Activated CD4-positive, CD25-positive, alpha-beta regulatory T cell treated with anti-CD3 and anti-CD28 coated beads, Interleukin-2, amount 50 U/mL, for 16 hours (primary cell): Measurements from ENCODE around the gene SUPT4H1.
"Not testable (repeated sequence)": the region's sequence is repeated elsewhere in the genome, so short reads cannot be mapped to it uniquely, and the experiment has no call there.

Source experiments
- DNase-seq: peaks from one replicate; pipeline ENCODE4 v3.0.0-alpha.2; 2020; ENCODE audit warnings: low read depth, low spot score

Gene SUPT4H1

GRCh38 chr17:58363457-58364185 lies 11.6 kb upstream of the SUPT4H1 start:
- no peak for DNase-seq

- DNase-seq: no peak
These were observed 10.5 kb upstream of the SUPT4H1 start for GRCh38 chr17:58362368-58363014.

DNA sequence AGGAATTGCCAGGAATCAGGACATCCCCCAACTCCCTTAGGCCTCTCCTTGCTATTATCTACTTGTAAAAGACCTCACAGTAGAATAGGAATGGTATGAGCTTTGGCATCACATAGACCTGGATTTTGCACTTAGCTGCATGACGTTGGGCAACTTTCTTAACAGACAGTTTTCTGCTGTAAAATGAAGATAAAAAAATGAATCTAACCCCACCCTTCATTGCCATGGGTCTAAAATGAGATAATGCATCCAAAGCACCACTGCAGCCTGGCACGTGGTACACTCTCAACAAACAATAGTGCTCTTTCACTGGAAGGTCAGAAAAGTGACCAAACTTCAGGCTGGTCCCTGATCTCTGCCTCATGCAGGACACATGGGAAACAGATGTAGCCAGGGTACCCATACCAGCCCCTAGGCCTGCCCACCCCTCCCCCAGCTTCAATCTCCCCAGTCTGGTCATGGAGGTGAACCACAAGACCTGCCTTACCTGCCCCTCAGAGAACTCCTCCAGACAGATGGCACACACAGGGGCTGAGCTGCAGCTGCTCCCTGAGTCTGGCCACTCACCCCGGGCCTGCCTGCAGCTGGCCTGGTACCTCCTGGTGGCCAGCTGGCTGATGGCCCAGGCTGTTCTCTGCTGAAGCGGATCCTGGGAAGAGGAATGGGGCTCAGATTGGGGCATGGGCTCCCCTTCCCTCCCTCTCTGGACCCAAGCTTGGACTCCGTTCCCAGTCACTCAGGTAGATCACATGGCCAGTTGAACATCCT lies 8.5 kb upstream of the SUPT4H1 start:
- no peak for DNase-seq

DNA sequence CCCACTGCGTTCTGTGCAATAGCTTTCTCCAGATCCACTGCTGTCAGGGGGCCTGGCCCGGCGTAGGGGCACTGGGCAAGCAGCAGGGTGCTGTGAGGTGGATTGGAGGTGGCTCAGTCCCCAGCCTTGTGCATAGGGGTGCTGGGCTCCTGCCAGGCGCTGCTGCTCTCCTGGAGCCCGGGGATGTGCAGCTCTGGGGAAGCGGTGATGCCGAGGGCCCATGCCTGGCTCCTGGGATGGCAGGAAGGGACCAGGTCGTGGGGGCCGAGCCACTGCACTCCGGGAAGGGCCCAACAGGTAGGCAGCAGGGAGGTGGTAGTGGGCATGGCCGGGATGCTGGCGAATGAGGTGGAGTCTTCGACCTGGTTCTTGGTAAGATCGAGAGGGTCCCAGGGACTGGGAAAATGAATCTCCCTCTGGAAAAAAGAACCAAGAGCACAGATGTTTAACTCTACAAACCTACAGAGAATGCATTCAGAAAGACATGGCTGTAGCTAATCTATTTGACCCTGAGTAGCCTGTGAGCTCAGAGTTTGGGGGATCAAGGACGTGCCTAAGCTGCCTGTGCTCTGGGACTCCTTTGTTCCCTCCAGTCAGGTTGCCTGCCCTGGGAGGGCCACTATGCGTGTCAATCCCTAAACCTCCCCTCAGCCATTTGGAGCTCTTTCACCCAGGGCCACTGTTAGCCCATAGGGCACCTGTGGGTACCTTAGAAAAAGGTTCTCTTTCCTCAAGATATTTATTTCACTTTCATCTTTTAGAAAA lies 6.6 kb upstream of the SUPT4H1 start:
- DNase-seq: no peak

GRCh38 chr17:58357312-58358297 lies 5.6 kb upstream of the SUPT4H1 start:
- DNase-seq: no peak

DNA sequence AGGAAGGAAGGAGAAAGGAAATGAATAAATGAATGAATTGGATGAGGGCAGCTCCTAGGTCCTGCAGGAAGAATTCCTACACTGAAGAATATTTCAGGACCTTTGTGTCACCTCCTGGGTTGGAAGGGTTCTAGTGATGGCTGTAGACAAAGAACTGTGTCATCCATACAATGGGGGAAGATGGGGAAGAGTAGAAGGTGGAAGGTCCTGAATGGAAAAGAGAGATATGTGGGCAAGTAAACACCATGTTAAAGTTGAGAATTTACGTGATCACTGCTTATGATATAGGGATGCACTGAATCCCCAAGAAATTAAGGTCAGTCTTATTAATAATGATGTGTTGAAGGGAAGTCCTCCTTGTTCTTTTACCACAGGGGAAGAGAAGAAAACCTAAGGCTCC lies 4.2 kb upstream of the SUPT4H1 start:
- no peak for DNase-seq

DNA sequence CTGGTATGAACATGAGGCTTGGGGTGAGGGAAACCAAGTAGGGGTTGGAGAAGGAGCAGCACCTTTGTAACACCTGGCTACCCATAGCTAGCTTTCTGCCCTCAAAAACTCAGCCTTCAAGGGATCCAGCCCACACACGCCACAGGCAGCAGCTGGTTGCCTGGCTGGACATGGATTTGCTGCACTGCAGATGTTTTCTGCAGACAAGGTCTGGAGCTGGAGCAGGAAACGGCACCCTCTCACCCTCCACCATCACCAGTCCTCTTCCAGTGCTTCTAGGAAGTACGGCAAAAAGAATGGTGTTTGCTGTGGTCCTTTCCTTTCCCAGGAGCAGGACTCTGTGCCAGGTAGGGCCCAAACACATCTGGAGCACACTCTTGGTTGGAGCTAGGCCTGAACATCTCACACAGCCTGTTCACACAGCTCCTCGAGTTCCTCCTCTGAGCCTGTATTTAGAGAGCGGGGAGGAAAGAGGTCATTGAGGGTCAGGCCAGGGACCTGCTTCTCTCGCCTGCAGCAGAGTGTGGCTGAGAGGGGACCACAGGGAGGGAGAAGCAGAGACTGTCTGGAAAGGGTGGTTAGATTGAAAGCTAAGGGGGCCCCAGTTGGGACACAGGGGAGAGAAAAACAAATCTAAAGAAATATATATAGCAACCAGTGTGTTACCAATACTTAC lies 2.7 kb upstream of the SUPT4H1 start:
- no peak for DNase-seq

- no peak for DNase-seq
These were observed 1.4 kb upstream of the SUPT4H1 start for GRCh38 chr17:58353389-58353825.

- DNase-seq: no peak
These were observed 791 bp upstream of the SUPT4H1 start for GRCh38 chr17:58352596-58353388.

GRCh38 chr17:58351182-58351581 lies 819 bp downstream of the SUPT4H1 start:
- DNase-seq: no peak

- DNase-seq: no peak
These were observed 4.0 kb downstream of the SUPT4H1 start for GRCh38 chr17:58348038-58348437.

GRCh38 chr17:58345500-58345899 lies 6.5 kb downstream of the SUPT4H1 start:
- no peak for DNase-seq

DNA sequence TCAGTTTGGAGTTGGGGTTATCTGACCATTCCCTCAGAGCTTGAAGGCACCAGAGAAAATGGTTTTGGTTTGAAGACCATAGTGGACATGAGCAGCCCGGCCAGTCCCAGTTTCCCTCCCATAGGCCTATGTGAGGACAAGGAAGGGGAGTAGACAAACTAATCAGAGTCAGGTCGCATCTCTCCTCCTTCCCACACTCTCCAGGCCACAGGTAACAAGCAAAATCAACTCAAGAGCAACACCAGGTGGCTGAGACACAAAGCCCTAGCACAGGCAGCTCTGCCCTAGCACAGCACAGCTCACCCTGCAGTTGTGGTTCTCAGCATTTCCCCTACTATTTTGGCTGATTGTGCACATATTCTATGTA lies 7.2 kb downstream of the SUPT4H1 start:
- no peak for DNase-seq

DNA sequence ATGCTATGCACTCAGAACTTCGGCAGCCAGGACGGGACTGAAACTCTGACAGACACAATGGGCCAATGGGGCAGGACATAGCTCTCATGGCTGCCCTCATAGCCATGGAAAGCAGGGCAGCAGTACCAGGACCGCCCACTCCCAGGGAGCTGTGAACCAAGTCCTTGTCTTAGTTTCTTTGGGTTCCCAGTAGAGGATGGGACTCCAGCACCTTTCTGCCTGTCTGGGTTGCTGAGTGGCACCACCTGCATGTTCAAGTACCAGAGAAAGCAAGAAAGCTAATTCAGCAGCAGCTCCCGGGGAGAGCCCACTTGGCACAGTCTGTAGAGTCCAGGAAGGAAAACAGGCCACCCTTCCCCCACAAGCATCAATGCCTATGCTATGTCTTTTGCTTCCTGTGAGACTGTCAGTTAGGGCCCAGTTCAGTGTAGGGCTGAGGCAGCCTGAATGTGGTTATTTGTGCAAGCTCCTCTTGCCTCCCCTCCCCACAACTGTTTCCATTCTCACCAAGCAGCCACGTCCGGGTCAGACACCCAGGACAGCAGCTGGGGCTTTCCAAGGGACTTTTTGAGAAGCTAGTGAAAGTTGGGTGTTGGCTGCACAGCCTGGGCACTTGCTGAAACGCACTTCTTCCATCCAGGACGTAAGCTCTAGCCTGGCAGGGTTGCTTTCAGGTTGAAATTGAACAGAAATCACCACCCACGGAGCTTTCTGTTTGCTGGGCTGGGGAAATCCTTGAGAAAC lies 7.8 kb downstream of the SUPT4H1 start:
- DNase-seq: peak; percentile 74

DNA sequence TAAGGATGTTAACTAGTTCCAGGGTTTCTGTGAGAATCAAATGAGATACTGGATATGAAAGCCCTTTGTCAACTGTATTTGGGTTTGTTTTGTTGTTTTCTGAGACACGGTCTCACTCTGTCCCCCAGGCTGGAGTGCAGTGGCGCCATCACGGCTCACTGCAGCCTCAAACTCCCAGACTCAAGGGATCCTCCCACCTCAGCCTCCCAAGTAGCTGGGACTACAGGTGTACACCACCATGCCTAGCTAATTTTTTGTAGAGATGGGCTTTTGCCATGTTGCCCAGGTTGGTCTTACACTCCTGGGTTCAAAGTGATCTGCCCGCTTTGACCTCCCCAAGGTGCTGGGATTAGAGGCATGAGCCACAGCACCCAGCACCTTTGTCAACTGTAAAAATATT lies 8.9 kb downstream of the SUPT4H1 start:
- DNase-seq: no peak

DNA sequence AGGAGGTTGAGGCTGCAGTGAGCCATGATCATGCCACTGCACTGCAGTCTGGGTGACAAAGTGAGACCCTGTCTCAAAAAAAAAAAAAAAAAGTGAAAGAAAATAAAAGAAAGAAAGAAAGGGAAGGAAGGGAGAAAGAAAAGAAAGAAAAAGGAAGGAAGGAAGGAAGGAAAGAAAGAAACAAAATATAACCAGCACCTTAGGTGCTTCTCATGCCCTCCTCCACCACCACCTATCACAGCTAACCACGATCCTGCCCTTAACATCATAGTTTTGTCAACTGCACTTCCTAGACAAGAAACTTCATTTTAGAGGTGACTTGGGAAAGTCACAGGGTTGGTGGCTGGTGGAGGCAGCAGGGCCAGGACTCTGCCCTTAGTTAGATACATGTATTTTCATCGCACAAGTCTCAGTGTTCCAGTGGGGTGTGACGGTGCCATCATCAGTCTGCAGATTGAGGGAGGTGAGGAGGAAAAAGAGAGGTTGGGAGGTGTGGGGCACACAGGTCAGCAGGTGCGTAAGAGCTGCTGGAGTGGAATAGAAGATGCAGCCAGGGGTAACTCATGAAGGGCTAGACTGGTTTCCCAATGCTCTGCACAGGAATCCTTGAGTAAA lies 10.0 kb downstream of the SUPT4H1 start:
- no peak for DNase-seq

- DNase-seq: not testable (repeated sequence)
These were observed 10.7 kb downstream of the SUPT4H1 start for GRCh38 chr17:58341136-58341860.
